SH-SY5Y (cell line): Measurements from ENCODE around the gene CASK.

Experiments
- GATA2 ChIP-seq: IDR thresholded peaks from 2 replicates; pipeline ENCODE4 v1.6.1; 2011; ENCODE audit warnings: mild to moderate bottlenecking, low read depth, low read length
- GATA3 ChIP-seq: IDR thresholded peaks from 2 replicates; pipeline ENCODE4 v1.6.1; 2011; ENCODE audit warnings: low read depth, mild to moderate bottlenecking, low read length, moderate library complexity

- TF ChIP-seq GATA2 (no peak), GATA3 (no peak)
These were observed 100.5 kb downstream of the CASK start for GRCh38 chrX:41822892-41823291.
